HG02943 (cell line): Measurements from ENCODE around the gene PLCB1.
"Not testable (repeated sequence)": the region's sequence is repeated elsewhere in the genome, so short reads cannot be mapped to it uniquely, and the experiment has no call there.

Experiments used
- ATAC-seq: cut with Tn5 transposase; IDR thresholded peaks from one replicate; pipeline ENCODE4 v1.9.1; 2021; ENCODE audit warnings: mild to moderate bottlenecking, low read depth, moderate library complexity; ENCODE audit not compliant: unreplicated experiment

PLCB1 gene

DNA sequence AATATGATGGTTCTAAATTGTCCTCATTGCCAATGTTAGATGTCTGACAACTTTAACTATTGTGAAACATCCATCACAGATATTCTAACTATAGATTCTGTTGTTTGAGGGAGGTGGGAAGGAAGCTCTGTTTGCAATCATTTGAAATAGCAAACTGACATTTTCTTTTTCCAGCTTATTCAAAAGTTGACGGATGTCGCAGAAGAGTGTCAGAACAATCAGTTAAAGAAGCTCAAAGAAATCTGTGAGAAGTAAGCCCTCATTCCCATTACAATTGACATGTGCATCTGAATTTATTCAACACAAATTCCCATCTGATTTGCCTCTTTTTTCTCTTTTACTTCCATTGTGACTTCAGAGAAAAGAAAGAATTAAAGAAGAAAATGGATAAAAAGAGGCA, 656.2 kb downstream of the PLCB1 start:
- no peak for ATAC-seq

DNA sequence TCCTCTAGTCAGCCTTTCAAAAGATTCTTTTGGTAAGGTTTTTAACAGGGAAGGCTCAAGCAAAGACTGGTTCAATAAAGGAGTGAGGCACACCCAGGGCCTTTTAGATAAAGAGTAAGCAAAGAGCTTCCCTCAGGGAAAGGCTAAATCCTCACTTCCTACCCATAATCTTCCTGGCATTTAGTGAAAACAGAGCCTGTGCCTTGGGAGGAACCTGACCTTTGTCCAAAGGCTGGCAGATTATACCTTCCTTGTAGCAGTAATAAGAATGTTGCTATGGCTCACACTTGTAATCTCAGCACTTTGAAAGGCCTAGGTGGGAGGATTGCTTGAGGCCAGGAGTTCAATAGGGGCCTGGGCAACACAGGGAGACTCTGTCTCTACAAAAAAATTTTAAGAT, 656.8 kb downstream of the PLCB1 start:
- no peak for ATAC-seq

DNA sequence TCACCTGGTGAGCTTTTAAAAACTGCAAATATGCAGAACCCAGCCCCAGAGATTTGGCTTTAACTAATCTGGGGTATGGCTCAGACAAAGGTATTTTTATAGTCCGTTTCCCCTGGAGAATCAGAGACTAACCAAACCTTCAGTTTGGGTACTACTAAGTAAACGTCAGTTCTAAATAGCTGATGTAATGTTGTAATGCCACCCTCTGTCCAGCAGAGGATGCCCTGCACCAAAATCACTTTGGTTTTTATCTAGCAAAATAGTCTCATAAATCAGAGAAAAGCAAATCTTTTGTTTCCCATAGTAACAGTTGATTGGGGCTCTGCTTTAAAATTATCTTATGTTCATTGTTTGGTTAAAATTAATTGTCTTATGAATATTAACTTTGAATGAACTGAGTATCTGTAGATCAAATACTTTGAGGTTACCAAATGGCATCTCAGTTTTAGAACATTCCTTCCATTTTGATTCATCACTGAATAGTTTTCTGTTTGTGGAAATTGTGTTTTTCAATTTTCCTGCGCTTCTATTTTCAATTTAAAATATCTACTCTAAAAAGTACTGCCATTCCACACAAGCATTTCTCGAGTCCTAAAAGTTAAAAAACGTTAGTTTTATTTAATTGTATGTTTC, 658.5 kb downstream of the PLCB1 start:
- ATAC-seq = peak; percentile 61

DNA sequence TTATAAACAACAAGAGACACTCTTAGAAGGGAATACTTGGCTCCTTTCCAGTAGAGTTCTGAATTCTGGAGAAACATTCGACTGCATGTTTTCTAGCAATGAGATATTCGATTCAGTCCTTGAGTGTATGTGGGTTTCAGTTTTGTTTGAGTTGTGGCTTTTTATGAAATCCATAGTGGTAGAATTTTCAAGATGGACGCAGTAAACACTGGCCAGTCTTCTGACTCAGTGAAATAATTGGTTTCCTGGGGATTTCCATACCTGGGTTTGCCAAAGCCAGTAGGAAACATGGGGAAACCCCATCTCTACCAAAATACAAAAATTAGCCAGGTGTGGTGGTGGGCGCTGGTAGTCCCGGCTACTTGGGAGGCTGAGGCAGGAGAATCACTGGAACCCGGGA, 663.3 kb downstream of the PLCB1 start:
- ATAC-seq = no peak

DNA sequence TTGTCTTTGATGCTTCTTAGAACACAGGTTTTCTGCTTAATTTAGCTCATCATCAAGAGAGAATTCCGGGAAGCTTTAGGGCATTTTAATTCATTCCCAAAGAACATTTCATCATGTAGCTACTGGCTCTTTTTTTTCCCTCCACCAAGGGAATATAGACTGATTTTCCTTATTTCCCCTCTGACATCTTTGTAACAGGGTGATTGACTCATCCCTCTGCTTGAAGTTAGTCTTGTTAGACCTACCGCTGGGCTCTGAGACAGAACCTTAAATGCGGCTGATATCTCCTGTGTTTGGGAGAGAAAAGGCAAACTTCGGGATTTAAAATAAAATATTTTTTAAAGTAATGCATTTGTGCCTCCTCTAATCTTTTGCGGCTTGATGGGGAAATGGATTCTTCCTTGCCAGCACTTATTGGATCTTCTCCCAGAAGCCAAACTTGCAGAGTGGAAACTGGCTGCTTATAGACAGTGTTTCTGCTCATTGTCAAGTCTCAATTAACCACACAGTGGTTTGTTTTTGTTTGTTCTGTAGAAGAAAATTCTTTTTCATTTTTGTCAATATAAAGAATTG, 664.1 kb downstream of the PLCB1 start:
- no peak for ATAC-seq

DNA sequence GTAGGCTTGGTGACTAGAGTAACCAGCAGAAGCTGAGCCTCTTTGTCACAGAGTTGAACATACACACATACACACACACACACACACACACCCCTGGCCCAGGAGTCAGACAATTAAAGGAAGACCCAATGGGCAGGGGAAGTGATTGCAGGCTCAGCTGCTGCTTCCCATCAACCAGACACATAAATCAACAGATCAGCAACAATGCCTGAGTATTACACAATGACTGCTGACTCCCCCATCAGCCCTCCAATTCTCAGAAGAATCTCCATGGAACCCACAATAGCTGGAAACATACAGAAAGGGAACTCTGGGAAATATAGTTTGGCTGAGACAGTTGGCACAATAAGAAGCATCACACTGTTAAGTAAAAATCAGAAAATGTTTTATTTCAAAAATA, 666.4 kb downstream of the PLCB1 start:
- ATAC-seq = no peak

DNA sequence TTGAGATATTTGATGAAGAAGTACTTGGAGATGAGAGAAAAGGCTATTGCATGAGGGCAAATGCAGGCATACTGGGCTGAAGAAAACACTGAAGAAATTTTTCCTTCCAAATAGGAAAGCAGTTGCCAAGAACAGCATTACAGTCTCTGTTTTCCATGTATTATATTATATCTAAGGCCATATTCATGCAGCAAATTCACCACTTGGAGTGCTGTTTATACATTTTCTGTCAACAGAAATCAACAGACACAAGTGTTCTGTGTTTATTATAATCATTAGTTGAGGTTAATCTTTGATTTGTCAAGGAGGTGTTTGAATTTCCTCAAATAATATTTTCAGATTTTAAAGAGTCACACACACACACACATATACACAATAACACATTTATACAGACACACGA, 668.0 kb downstream of the PLCB1 start:
- no peak for ATAC-seq

DNA sequence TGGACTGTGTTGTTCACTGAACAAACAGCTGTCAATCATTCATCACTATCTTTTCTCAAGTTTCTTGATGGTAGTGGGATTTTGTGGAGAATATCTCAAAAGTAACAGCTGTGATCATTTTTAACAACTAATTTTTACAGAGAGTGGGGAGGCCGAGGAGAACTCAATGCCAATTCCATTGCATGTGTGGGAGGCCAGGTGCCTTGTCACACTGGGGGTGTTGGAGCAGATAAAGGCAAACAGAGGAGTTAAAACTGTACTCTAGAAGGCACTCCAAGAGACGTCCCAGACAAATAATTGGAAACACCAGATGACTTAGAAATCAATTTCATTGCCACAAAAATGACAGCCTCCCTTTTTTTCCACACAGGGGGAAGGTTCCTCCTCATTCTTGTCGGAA, 669.6 kb downstream of the PLCB1 start:
- no peak for ATAC-seq

DNA sequence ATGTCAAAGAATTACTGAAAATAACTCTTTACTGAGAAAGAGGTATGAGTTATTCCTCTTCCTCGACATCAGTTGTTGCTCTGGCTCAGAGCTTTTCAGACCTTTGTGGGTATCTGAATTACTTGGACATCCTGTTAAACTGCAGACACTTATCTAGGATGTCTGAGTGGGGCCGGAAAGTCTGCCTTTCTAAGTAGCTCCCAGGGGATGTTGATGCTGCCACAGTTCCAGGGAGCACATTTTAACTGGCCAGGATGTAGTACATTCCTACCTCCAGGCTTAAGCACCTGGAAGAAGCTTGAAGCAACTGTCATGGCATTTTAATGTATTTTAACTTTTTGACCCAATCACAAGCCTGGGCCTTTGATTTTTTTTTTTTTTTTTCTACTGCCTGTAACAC, 671.0 kb downstream of the PLCB1 start:
- ATAC-seq = no peak

DNA sequence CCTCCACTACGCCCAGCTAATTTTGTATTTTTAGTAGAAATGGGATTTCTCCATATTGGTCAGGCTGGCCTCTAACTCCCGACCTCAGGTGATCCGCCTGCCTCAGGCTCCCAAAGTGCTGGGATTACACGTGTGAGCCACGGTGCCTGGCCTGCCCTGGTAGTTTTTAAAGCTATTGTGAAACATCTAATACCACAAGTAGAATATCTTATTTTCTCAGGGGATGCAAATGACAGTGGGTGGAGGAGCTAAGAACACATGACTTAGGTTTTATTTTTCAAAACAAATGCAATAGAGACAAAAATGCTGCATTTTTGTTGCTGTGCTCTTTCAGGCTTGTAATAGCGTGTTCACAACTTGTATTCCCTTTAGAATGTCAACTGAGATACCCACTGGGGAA, 671.9 kb downstream of the PLCB1 start:
- ATAC-seq = no peak

DNA sequence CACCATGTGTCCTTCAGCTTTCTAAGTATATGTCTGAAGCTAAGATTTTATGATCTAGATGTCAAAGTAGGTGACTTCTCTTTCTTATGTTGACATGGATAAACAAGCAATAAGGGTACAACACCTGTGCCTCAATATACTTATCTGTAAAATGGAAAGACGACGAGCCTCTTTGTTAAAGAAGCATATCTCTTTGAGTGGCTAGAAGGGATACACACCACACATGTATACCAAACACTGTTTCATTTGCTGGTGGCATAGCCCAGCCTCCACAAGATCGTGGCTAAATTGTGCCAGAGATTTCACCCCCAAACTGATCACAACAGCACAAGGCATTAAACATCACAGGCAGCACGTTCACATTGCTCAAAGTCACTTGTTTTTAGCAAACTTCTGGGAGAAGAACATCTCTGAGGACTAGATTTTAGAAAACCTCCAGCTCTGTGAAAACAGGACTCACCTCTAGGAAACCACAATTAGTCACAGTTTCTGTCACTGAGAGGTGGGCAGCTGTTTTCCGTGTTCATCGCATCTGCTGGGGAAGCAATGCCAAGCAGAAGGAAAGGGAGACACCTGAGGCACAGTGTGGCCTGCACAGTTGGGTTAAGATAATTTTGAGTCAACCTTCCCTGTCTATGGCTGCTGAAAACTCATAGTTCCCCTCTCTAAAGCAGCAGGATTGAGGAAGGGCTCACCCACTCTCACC, 673.8 kb downstream of the PLCB1 start:
- no peak for ATAC-seq

DNA sequence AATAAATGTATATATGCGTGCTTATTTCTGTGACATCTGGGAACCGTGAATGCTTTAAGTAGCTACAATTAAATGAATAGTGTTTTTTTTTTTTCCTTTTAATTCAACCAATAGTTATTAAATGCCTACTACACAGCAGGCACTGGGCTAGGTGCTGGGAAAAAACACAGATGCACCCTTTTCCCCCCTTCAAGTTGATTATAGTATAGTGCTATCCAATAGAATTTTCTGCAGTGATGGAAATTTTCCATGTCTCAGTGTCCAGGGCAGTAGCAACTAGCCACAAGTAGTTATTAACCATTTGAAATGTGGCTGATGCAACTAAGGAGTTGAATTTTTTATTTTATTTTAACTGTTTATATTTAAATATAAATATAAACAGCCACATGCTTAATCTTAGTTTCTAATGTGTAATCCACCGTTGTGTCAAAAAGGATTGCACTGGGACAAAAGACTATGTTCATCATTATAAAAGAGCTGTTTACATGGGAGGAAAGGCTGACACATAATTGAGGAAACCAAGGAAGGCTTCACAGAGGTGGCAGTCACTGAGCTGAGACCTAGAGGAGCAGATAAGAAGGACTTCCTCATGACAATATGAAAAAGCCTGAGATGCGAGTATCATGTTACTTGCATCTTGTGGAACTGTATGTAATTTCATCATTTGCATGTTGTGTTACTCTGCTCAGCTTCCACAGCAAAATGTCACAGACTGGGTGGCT, 675.6 kb downstream of the PLCB1 start:
- no peak for ATAC-seq

DNA sequence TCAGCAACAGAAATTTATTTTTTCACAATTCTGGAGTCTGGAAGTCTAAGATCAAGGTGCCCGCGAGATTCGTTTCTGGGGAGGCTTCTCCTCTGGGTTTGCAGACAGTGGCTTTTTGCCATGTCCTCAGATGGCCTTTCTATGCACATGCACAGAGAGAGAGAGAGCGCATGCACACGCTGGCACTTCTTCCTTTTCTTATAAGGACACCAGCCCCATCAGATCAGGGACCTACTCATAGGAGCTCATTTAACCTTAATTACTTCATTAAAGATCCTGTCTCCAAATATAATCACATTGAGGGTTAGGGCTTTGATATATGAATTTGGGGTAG, 676.1 kb downstream of the PLCB1 start:
- no peak for ATAC-seq

DNA sequence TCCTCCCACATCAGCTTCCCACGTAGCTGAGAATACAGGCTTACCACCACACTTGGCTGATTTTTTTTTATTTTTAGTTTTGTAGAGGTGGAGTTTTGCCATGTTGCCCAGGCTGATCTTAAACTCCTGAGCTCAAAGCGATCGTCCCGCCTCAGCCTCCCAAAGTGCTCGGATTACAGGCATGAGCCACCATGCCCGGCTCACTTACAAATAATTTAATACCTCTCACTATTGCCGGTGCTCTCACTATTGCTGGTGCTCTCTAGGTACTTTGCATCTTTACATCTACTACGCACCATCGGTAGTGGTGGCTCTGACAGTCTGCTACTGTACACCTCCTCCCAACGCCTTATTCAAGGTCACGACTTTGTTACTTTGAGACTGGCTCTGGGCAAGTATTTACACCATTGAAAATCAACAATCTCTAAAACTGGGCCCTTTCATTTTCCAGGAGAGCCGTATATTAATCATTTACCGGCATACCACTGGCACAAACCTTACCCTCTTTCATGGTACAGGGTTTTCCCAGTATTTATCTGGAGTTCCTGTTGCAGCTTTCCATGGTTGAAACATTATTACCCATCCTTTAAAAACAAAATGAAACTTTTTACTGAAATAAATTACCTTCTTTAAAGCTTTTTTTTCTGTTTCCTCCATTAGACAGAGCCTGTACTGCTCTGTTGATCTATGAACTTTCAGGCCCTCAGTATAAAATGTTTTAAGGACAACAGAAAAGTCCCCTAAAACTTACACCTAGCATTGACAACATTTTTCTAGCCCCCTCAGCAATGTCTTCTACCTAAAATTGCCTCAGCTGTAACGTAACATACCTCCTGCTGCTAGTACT, 677.3 kb downstream of the PLCB1 start:
- no peak for ATAC-seq

DNA sequence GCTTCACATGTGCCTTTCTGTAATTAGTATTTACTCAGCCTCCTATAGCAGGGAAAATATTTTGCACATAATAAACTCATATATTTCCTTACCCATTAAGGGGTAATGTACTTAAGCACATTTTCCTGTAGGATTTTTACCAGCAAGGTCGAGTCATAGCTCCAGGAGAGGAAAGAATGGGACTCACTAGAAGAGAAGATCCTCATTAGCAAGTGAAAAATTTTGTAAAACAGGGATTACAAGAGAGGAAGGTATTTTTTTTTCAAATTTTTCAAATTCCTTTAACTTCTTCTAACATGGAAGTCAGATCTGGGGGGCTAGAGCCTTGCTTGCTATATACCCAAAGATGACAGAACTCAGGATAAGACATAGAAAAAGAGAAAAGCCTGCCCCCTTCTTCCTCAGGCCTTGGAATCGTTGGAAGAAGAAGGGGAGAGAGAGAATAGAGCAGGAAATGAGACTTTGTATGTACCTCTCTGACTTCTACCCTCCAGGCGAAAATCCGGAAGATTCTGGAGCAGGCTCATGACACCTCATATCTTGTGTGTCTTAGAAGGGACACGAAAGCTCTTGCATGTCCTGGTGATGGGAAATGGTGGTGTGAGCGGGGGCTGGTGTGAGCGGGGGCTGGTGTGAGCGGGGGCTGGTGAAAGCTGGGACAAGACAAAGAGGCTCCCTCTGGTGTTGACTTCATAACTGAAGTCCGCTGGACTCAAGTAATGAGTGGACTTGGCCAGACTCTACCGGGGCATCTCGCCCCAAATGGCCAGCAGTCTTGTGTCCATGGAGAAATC, 679.9 kb downstream of the PLCB1 start:
- no peak for ATAC-seq

DNA sequence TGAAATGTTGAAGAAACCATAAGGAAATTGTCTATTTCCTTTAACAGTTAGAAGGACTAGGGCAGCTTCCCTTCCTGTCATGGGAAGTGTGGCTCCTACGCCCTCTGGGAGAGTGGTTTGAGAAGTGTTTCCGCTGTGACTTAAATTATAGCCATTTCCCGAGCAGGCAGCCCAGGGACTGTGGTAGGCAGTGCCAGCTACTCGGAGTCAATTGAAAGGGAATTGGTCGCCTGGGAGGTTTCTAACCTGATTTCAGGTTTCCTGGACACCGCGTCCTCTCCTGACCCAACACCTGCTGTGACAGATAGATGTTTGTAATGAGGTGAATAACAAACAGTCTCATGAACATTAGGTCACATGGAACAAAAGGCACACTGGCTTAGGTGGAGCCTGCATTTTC, 680.8 kb downstream of the PLCB1 start:
- no peak for ATAC-seq

DNA sequence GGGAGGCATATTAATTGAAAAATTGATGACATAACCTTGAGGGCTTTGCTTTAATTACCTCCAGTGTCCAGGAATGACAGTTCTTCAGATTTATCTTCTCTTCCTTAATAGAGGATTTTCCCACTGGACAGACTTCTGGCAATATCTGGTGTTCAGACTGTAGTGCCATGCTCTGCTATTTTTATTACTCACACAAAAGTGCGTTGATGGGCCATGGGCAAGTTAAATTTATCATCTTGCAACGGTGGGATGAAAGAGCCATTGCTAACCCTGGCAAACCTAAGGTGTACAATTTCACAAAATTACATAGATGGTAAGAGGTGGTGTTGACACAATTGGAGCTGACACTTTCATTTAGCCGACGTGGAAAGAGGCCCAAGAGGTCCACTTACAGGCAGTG, 683.1 kb downstream of the PLCB1 start:
- ATAC-seq = no peak

DNA sequence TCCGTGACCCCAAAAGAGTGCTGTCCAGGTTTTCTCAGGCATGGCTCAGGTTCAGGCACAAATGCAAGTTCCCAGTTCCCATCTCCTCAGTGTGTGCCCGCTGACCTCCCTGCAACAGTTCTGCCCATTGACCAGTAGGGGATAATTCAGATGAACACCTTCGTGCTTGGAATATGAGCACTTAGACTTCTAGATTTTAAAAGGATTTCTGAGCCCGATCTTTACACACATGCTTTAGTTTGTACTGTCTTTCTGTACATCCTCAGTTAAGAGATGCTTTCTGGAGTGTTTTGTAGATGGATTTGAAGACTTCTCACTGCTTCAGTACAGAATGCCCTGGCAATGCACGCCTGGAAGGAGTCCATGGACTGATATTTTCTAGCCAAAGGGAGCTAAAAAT, 697.2 kb downstream of the PLCB1 start:
- ATAC-seq = no peak

DNA sequence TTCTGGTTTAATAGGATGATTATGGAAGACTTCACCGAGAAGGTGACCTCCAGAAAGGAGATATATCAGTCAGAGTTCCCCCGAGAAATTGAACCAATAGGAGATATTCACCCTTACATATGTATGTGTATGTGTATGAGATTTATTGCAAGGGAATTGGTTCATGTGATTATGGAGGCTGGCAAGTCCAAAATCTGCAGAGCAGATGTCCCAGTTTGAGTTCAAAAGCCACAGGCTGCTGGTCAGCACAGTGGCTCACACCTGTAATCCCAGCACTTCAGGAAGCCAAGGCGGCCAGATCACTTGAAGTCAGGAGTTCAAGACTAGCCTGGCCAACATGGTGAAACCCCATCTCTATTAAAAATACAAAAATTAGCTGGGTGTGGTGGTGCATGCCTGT, 702.2 kb downstream of the PLCB1 start:
- not testable (repeated sequence) for ATAC-seq

DNA sequence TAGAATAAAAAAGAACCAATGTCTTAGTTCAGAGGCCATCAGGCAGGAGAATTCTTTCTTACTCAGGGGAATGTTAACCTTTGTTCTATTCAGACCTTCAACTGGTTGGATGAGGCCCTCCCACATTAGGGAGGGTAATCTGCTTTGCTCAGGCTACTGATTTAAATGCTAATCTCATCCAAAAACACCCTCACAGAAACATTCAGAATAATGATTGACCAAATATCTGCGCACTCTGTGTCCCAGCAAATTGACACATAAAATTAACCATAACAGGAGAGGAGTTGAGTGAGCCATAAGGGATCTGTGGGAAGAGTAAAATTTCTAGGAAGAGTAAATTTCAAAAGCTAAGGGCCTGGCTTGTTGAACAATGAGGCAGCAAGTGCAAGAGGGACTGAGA, 702.8 kb downstream of the PLCB1 start:
- no peak for ATAC-seq
